UCSD-AML1 (cell line): ENCODE measurements around the gene MAB21L4.

ENCODE experiments used
- DNase-seq: peaks from one replicate; lab custom pipeline; 2025; ENCODE audit not compliant: unreplicated experiment; lab: John Stamatoyannopoulos, UW

MAB21L4 gene

DNA sequence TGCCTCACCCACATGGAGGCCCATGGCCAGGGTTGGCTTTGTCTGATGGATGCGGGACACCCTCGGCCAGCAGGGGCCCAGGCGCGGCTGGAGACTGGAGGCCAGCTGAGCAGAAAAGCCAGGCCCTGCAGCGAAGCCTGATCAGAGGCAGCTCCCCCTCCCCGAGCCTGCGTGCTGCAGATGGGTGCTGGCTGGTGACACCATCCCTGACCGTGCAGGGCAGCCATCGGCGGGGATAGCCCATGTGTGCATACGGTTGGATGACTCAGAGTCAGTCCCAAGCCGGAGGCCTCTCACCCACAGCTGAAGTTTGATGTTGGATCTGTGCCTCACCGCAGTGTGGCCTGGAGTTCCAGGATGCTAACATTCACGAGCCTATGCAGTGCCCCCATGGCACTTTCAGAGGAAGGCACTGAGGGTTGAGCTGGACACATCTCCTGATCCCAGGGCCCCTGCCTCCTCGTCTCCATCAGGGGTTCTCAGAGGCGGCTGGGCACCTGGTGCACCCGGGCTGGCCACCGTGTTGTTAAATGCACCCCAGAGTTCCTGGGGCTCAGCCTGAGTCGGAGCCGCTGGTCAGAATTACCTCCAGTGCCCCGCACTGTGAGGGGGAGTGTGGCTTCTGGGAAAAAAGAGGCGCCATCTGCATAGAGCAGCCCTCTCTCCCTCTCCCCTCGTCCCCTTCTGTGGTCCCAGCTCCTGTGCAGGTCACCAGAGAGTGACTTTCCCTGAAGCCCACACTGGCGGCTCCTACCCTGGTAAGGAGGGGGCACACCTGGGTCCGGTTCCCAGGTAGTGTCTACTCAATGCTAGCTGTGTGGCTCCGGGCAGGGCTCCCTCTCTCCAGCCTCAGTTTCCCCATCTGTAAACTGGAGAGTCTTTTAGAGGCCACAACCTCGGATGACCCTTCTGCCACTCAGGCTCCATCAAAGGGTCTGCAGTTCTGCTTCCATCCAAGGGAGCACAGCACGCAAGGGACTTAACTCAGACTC lies 56.5 kb downstream of the MAB21L4 start:
- no peak for DNase-seq

DNA sequence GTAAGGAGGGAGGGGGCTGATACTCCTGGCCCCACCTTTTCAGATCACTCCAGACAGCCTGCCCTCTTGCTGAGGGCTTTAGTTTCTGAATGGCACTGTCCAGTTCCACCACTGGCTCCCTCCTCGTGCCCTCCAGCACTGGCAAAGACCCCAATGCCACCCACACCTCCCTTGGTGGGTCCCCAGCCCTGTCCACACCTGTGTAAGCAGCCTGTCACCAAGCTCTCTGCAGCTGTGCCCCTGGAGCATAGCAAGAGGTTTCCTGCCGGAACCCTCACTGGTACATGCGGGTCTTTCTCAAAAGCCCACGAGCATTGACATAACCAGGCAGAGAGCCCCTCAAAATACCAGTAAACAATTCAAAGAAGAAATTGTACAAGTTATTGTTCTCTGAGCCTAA lies 58.3 kb downstream of the MAB21L4 start:
- DNase-seq, result no peak

DNA sequence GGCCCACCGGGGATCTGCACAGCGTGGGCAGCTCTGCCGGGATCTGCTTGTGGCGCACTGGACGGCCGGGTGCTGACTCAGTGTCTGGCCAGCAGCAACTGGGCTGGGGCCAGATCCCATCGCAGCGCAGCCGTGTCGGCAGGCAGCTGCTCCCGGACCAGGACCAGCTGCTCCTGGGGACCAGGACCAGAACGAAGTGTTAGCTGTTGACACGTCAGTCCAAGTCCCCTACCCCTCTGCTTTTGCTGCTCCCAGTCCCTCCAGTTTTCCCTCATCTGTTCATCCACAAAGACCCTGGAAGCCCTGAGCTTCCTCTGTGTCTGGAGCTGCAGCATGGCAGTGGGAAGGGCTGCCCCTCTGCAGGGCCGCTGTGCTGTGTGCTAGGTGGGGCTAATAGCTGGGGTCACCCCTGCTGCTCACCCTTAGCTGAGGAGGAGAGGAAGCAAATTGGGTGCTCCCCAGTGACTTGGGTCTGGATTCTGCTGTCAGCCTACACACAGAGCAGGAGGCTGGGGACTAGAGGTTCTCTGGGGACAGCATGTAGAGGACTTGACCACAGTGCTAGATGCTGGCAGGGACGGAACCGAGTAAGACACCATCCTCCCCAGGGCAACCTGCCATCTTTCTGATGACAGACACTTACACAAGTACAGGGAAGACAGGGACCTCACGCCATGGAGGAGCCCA lies 59.0 kb downstream of the MAB21L4 start:
- no peak for DNase-seq
